HUDEP-2 (cell line): ENCODE measurements around the gene DENND1C.

Experiments used
- DNase-seq, 76 experiments: peaks; one replicate each; lab custom pipeline; 2025; ENCODE audit not compliant: unreplicated experiment in 76 of 76; lab: John Stamatoyannopoulos, UW

The DENND1C gene

DNA sequence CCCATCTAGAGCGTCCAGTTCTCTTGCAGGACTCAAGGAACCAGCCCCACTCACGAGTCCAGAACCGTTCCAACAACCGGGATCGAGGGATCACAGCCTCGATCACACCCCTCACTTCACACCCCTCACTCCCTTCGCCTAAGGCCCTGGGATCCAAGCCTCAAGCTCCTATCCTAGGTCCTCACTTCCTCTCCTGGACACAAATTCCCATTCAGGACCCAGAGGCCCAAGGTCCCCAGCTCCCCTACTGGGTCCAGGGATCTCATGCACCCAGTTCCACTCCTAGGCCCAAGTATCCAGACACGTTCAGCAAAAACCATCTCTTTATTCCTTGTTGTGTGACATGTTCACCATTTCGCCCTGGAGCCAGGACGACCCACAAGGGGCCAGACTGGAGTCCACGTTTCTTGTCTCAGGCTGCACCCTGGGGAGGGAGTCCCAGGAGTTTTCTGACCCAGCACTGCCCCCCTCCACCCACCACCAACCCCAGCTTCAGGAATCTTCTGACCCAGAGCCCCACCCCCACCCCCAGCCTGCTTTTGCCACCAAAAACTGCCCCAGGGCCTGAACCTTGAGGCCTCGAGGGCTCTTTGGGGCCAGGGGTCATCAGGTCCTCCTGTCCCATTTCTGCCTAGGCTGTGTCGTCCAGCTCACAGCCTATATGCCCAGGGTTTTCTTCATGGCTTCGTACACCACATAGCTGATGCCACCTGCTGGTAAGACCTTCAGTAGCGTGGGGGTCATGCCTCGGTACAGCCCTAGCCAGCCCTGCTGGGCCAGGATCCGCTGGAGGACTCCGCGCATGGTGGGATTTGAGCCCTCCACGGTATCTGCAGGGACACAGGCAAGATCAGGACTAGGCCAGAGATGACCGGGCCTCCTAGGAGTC, 55.6 kb downstream of the DENND1C start:
- peak in 71 of 76 experiments; percentile 19 to 96 (median 59) for DNase-seq

DNA sequence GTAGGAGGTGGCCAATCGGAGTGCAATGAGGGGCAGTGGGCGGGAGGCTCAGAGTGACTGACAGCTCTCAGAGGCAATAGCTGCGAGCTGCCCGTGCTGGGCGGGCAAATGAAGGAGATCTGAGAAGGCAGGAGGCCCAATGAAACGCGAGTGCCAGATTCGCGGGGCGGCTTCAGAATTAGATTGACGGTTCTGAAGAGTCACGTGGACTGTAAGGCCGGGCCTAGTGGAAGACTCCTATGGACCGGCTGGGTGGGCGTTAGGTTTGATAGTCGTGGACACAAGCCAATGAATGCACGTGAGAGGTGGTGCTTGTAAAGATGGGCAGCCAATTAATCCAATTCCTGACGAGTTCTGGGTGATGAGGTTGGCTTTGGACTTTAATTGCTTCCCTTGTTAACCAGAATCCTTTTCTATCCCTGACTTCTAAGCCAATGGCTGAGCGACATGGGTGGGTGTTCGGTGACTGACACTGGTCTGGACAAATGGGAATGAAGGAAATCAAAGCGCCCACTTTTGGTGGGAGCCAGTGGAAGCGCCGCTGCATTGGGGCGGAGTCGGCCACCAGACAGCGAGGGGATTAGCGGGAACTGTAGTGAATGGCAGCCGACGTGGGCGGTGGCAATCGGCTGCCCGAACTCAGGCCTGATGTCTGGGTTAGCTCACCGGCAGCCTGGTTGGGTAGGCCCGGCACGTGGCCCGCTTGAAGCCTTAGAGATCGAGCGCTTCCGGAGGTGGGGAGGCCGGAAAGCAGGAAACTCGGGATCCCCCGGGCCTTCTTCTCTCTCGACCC, 56.5 kb downstream of the DENND1C start:
- DNase-seq = peak; percentile 82 to 100 (median 100)

DNA sequence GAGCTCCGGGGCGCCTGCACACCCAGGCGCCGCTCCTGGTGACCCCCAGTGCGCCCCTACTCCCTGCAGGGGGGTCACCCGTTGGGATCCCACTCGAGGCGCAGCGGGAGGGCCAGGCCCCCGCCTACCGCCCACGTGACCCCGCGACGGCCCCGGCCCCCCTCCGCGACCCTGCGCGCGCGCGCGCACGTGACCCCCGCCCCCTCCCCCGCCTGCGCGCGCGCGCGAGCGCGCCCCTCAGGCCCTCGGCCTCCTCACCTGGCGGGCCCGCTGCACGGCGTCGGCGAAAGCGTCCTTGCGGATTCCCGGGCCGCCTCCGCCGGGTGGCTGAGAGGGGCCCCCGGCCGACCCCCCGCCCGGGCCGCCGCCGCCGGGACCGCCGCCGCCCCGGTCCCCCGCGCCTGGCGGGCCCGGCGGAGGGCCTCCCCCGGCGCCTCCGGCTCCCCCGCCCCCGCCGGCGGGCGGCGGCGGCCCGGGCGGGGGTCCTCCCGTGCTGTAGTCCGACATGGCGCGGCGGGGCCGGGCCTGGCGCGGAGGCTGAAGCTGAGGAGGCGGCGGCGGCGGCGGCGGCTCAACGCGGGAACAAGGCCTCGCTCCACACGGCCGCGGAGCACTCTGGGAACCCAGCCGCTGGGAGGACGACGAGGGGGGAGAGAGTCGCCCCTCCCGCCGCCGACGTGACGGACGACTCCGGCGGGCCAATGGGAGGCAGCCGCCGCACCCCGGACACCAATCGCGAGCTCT, 57.2 kb downstream of the DENND1C start, which contains the start of gene KHSRP:
Gene KHSRP, minus strand, starts transcription at position 617 of the 744 bp plus-strand sequence. Its CDS starts 110 bp downstream, at position 507.
- DNase-seq = peak in 10 of 76 experiments; percentile 12 to 39 (median 24)

DNA sequence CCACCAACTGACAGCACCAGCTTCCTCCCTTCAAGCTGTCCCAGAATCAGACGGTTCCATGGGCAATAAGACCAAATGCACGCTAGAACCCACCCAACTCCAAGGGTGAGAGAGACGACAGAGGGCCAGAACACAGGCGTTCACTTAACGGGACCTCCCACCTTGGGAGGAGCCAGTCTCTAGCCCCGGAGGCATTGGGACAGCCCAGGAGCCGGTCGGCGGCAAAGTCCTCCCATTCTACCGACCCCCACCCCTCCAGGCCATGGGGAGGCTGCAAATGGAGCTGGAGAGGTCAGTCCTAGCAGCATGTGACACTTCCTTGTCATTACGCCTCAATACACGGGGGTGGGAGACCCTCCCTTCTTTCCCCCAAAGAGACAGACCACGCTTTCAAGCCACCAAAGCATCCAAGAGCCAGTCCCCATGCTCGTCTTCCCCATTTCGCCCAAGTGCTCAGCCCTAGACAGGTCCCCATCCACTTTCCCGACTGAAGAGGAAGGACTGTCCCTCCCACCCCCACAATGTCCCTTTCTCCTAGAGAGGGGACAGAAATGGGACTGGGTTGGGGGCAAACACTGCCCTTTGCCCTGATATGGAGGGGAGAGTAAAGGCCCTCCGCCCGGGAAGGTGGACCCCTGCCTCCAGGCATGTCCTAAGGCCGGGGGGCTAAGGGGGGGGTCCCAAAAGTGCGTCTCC, 57.9 kb downstream of the DENND1C start:
- DNase-seq = peak in 64 of 76 experiments; percentile 20 to 71 (median 51)

DNA sequence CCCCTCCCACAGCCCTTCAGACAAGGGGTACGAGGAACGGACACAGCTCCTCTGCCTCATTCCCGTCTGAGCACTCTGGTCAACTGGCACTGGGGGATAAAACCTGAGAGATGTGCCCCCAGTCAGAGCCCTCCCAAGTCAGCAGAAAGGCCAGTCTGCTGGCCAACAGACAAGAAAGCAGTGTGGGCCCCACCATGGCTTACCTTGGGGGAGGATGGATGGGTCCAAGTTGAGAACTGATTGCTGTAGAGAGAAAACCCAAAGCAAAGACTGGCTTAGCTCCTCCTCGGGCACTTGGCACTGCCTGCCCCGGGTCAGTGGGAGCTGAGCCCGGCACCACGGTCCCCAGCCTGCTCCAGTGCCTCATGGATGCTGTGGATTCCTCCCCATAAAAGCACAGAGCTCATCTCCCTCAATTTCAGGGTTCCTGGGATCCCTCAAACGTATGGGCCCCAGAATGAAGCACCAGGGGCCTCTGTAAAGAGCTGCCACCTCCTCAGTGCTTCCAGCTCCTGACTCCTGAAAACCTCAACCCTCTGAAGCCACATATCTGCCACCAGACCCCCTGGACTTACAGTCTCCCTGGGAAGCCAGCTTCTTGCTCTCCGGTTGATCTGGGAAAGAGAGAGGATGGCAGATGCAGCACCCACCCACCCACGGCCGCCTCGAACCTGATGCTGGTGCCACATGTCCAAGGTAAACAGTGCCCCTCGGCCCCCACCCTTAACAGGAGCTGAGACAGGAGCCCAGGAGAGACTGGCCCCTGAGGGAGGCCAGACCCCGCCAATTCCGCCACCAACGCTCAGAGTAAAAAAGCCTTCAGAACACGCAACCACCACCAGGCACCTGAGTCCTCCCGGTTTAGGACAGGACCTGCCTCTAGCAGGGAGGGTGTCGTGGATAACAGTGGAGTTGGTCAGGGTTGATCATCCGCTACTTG, 60.2 kb downstream of the DENND1C start:
- DNase-seq = no peak

DNA sequence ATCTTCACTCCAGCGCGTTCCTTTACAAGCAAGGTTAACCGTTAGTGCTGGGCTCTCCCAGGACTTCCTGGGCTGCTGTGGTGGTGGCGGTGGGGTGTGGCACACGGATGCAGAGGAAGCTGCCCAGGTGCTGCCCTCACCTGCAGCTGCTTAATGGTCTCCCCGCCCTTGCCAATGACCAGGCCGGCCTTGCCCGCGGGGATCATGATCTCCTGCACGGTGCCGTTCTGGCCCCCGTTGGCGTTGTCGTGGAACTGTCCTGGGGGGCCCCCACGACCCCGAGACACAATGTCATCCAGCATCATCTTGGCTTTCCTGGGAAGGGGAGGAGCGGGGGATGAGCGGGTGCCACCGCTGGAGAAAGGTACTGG, 63.0 kb downstream of the DENND1C start:
- no peak for DNase-seq

DNA sequence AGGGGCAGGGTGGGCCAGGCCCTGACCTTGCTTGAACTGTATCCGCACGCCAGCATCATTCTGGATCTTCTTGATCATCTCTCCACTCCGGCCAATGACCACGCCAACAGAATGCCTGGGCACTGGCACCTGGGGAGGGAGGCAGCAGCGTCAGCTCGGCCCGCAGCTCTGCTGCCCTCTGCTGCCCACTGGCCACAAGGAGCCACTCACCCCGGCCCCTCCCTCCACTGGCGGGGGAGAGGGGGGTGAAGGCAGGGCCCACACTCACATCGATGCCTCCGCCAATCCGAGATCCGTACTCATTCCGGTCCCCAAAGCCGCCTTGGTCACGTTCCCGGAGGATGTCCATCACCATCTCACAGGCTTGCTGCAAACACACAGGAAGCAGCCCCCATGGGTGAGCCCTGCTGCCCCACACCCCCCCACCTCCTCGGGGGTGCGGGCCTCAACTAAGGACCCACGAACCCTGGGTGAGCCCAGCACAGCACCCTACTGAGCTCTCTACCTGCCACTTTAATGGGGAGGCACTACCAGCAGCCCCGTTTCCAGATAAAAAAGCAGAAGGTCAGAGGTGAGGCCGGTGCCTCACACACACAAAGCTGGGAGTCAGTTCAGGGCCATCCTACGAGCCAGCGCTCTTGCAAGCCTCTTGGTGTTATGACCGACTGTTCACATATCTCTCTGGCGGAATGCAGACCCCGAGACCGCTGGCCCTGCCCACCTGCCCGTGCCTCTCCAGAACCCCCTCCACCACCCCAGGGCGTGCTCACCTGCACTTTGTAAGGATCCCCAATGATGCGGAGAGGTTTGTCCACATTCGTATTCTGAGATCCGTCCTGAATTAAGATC, 63.6 kb downstream of the DENND1C start:
- peak in 1 of 76 experiments; percentile 9 for DNase-seq
